NCI-H1930 (cell line): ENCODE measurements around the gene C19orf38.

ENCODE experiments used
- DNase-seq, 2 experiments: peaks; one replicate each; lab custom pipeline; 2025; lab: John Stamatoyannopoulos, UW

Gene C19orf38

GRCh38 chr19:10848230-10848856 is at the start of gene C19orf38:
TSS of gene C19orf38 (plus strand) at chr19:10848415. CDS start at chr19:10848509, 94 bp downstream.
- DNase-seq, result no peak

GRCh38 chr19:10800488-10800887 is 47.7 kb upstream of the C19orf38 start:
- no peak for DNase-seq

GRCh38 chr19:10802479-10802878 is 45.7 kb upstream of the C19orf38 start:
- DNase-seq, result no peak

- DNase-seq, result no peak
These were observed 45.0 kb upstream of the C19orf38 start for GRCh38 chr19:10803252-10803651.

GRCh38 chr19:10805065-10805757 is 43.0 kb upstream of the C19orf38 start:
- no peak for DNase-seq

GRCh38 chr19:10805758-10806247 is 42.4 kb upstream of the C19orf38 start:
- DNase-seq, result no peak

GRCh38 chr19:10808937-10809649 is 39.1 kb upstream of the C19orf38 start:
- no peak for DNase-seq

- DNase-seq, result no peak
These were observed 38.4 kb upstream of the C19orf38 start for GRCh38 chr19:10809651-10810285.

- DNase-seq, result no peak
These were observed 36.7 kb upstream of the C19orf38 start for GRCh38 chr19:10811391-10812111.

- DNase-seq, result no peak
These were observed 36.0 kb upstream of the C19orf38 start for GRCh38 chr19:10812196-10812595.

- no peak for DNase-seq
These were observed 35.3 kb upstream of the C19orf38 start for GRCh38 chr19:10812902-10813404.

- DNase-seq, result no peak
These were observed 33.1 kb upstream of the C19orf38 start for GRCh38 chr19:10815007-10815536.

- DNase-seq, result no peak
These were observed 32.1 kb upstream of the C19orf38 start for GRCh38 chr19:10815969-10816644.

GRCh38 chr19:10816691-10817090 is 31.5 kb upstream of the C19orf38 start:
- no peak for DNase-seq

GRCh38 chr19:10817291-10818038 is 30.8 kb upstream of the C19orf38 start:
- DNase-seq, result no peak

GRCh38 chr19:10818301-10819123 is 29.7 kb upstream of the C19orf38 start:
- no peak for DNase-seq

GRCh38 chr19:10819124-10820060 is 28.8 kb upstream of the C19orf38 start:
- no peak for DNase-seq

- DNase-seq, result no peak
These were observed 28.0 kb upstream of the C19orf38 start for GRCh38 chr19:10820173-10820572.
